HUDEP-2 (cell line): ENCODE results near the gene TMEM220.

Experiments
- DNase-seq, 76 experiments: peaks; one replicate each; lab custom pipeline; 2025; ENCODE audit not compliant: unreplicated experiment in 76 of 76; lab: John Stamatoyannopoulos, UW

The TMEM220 gene

GRCh38 chr17:10729334-10730193 lies at the start of gene TMEM220:
Gene TMEM220, minus strand, starts transcription at chr17:10730023. Its CDS starts 172 bp downstream, at chr17:10729851.
- peak in 38 of 76 experiments; percentile 1 to 65 (median 24) for DNase-seq

GRCh38 chr17:10779609-10780008 lies 49.8 kb upstream of the TMEM220 start:
- DNase-seq: no peak

GRCh38 chr17:10777890-10778289 lies 48.1 kb upstream of the TMEM220 start:
- no peak for DNase-seq

GRCh38 chr17:10777131-10777807 lies 47.4 kb upstream of the TMEM220 start:
- DNase-seq: no peak

- DNase-seq: no peak
Measured at GRCh38 chr17:10776381-10776780, 46.6 kb upstream of the TMEM220 start.

- DNase-seq: no peak
Measured at GRCh38 chr17:10775740-10776356, 46.0 kb upstream of the TMEM220 start.

GRCh38 chr17:10775058-10775457 lies 45.2 kb upstream of the TMEM220 start:
- no peak for DNase-seq

GRCh38 chr17:10773391-10773790 lies 43.6 kb upstream of the TMEM220 start:
- no peak for DNase-seq

GRCh38 chr17:10772425-10773380 lies 42.9 kb upstream of the TMEM220 start:
- peak in 51 of 76 experiments; percentile 4 to 68 (median 33) for DNase-seq

- no peak for DNase-seq
Measured at GRCh38 chr17:10771148-10771547, 41.3 kb upstream of the TMEM220 start.

GRCh38 chr17:10769840-10770239 lies 40.0 kb upstream of the TMEM220 start:
- DNase-seq: no peak

GRCh38 chr17:10768750-10769251 lies 39.0 kb upstream of the TMEM220 start:
- DNase-seq: no peak

GRCh38 chr17:10767232-10767631 lies 37.4 kb upstream of the TMEM220 start:
- DNase-seq: no peak

GRCh38 chr17:10762037-10762436 lies 32.2 kb upstream of the TMEM220 start:
- no peak for DNase-seq

GRCh38 chr17:10761281-10761680 lies 31.5 kb upstream of the TMEM220 start:
- DNase-seq: no peak

GRCh38 chr17:10758062-10758461 lies 28.2 kb upstream of the TMEM220 start:
- no peak for DNase-seq

GRCh38 chr17:10757647-10758046 lies 27.8 kb upstream of the TMEM220 start:
- DNase-seq: no peak

GRCh38 chr17:10757067-10757466 lies 27.2 kb upstream of the TMEM220 start:
- peak in 1 of 76 experiments; percentile 1 for DNase-seq

GRCh38 chr17:10756619-10757018 lies 26.8 kb upstream of the TMEM220 start:
- DNase-seq: peak in 5 of 76 experiments; percentile 9 to 41 (median 17)

GRCh38 chr17:10756185-10756584 lies 26.4 kb upstream of the TMEM220 start:
- no peak for DNase-seq
